ENCODE measurements around the gene ADGRE2.

Gene ADGRE2

DNA sequence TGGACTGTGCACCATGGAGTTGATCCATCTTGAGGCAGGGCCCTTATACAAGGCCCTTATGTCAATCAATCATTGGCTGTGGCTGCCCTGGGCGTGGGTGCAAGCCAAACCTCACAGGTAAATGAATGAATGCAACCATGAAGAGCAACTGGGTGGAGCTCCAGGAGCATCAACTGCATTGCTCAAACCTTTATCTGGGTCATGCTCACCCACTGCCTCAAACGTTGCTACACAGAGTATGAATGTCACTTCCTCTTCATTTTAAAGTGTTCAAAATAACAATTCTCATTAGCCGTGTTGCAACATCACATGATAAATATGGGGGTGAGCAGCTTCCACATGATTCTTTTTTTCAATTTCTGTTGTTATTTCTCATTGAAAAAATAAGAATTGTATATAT, 94.9 kb downstream of the ADGRE2 start:
- H3K27me3 ChIP-seq: no peaks in the 10 kb centered on the region
- TF ChIP-seq, protein P1, sequence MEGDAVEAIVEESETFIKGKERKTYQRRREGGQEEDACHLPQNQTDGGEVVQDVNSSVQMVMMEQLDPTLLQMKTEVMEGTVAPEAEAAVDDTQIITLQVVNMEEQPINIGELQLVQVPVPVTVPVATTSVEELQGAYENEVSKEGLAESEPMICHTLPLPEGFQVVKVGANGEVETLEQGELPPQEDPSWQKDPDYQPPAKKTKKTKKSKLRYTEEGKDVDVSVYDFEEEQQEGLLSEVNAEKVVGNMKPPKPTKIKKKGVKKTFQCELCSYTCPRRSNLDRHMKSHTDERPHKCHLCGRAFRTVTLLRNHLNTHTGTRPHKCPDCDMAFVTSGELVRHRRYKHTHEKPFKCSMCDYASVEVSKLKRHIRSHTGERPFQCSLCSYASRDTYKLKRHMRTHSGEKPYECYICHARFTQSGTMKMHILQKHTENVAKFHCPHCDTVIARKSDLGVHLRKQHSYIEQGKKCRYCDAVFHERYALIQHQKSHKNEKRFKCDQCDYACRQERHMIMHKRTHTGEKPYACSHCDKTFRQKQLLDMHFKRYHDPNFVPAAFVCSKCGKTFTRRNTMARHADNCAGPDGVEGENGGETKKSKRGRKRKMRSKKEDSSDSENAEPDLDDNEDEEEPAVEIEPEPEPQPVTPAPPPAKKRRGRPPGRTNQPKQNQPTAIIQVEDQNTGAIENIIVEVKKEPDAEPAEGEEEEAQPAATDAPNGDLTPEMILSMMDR (IDR thresholded peaks at IDR 0.05): peak; percentile 21
- peak overlapping the region; percentile 94 for H3K27ac ChIP-seq
- H3K9me3 ChIP-seq: no peaks in the 10 kb centered on the region
- H3K4me3 ChIP-seq (ENCODE audit: low read depth in 1 of 2, low read length in 1 of 2): peak overlapping the region; percentile 10 to 45
- H3K36me3 ChIP-seq: no peaks in the 10 kb centered on the region
- peaks cover 46 to 48% of the 10 kb centered on the region in 2 experiments for H3K4me1 ChIP-seq (ENCODE audit: control insufficient read depth in 1 of 2, insufficient read depth in 1 of 2, low read depth in 1 of 2, low read length in 1 of 2)

Measured in neutrophil (primary cell).